Measurements from ENCODE around the gene SALL4. TPM values are rescaled to one million over a fixed set of nuclear protein-coding genes. Genes with fewer than 3 reads are reported as not detected.

Gene SALL4
- total and polyA plus RNA-seq, 2 experiments from 2014 or later = 122 to 227 TPM

GRCh38 chr20:51784299-51784698 is 18.0 kb downstream of the SALL4 start:
- Histone ChIP-seq H3K4me1 (ENCODE audit: insufficient read depth) (no peaks in the 10 kb centered on the region), H2AFZ (no peak overlapping the region), H3K36me3 (ENCODE audit: insufficient read depth) (peaks cover 95% of the 10 kb centered on the region), H3K9me2 (ENCODE audit: insufficient read depth) (no peaks in the 10 kb centered on the region), H4K20me1 (replicated peaks; ENCODE audit: insufficient read depth) (peaks cover 56% of the 10 kb centered on the region), H3F3A (replicated peaks; ENCODE audit: low read depth) (peaks cover 55% of the 10 kb centered on the region), H3K27me3 (ENCODE audit: insufficient read depth) (no peaks in the 10 kb centered on the region), H3K4me2 (no peak overlapping the region), H3K4me3 (no peak overlapping the region), H3K79me2 (replicated peaks; ENCODE audit: insufficient read depth) (peaks cover 82% of the 10 kb centered on the region), H3K27ac (ENCODE audit: low read depth) (no peak overlapping the region)
- Mint-ChIP-seq H3K4me3 (no peak overlapping the region), H3K27ac (0 out of 2 replicates have a peak overlapping the region, but pooled peaks have one; percentile 36), H3K36me3 (ENCODE audit: low read depth) (peaks cover 100% of the 10 kb centered on the region), H3K9me3 (peaks cover 14% of the 10 kb centered on the region), H3K27me3 (ENCODE audit: insufficient read depth, low read depth, poor library complexity) (peaks cover 5% of the 10 kb centered on the region), H3K4me1 (no peaks in the 10 kb centered on the region)
- no peak for DNase-seq (ENCODE audit: low spot score)
- TF ChIP-seq EZH2phosphoT487 (IDR thresholded peaks at IDR 0.05; ENCODE audit: unreplicated experiment) (no peak), EZH2 (IDR thresholded peaks at IDR 0.05; ENCODE audit: low read depth, unreplicated experiment) (no peak), CTCF (conservative IDR thresholded peaks at IDR 0.05; ENCODE audit: low read depth in 2 of 2) (no peak), POLR2AphosphoS5 (IDR thresholded peaks at IDR 0.05; ENCODE audit: low read depth) (no peak), NANOG (IDR thresholded peaks at IDR 0.05; ENCODE audit: borderline replicate concordance) (no peak), REST (IDR thresholded peaks at IDR 0.05; ENCODE audit: unreplicated experiment) (no peak), ZNF462 (CRISPR knock-in tag; IDR thresholded peaks at IDR 0.05) (no peak), ETS1 (IDR thresholded peaks at IDR 0.05) (no peak), STAT1 (IDR thresholded peaks at IDR 0.05; ENCODE audit: unreplicated experiment) (no peak), JUNB (IDR thresholded peaks at IDR 0.05; ENCODE audit: unreplicated experiment) (no peak), ZNF114 (CRISPR knock-in tag; IDR thresholded peaks at IDR 0.05) (no peak), CREB1 (CRISPR knock-in tag; IDR thresholded peaks at IDR 0.05; ENCODE audit: low read depth) (no peak)
- no peak for ATAC-seq

Measured in GM23338 (cell line).